Measurements from ENCODE around the gene SOX21. TPM values are rescaled to one million over a fixed set of nuclear protein-coding genes. Genes with fewer than 3 reads are reported as not detected.

The SOX21 gene
- total RNA-seq, 1 donor from 2014 or later: not detected

DNA sequence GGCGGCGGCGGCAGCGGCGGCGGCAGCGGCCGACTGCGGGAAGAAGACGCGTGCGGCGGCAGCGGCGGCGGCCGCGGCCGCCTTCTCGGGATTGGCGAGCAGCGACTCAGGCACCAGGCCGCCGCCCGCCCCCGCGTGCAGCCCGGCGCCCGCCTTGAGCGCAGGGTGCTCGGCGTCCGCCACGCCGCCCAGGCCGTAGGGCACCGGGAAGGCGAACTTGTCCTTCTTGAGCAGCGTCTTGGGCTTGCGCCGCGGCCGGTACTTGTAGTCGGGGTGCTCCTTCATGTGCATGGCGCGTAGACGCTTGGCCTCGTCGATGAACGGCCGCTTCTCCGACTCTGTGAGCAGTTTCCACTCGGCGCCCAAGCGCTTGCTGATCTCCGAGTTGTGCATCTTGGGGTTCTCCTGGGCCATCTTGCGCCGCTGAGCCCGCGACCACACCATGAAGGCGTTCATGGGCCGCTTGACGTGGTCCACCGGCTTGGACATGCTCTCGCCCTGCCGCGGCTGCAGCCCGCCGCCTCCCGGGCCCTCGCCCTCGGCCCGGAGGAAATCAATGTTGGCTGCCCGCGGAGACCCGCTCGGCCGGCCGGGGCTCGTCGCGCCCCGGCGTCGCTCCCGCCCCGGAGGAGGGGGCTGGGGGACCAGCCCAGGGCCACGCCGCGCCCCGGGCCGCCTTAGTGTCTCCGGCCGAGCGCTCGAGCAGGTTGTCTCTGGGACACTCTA, 621 bp downstream of the SOX21 start:
- Mint-ChIP-seq H3K36me3 (ENCODE audit: low read depth) (no peaks in the 10 kb centered on the region), H3K27ac (no peak overlapping the region), H3K9me3 (no peaks in the 10 kb centered on the region), H3K4me3 (no peak overlapping the region), H3K27me3 (peaks cover 66% of the 10 kb centered on the region), H3K4me1 (peaks cover 22% of the 10 kb centered on the region)
- ATAC-seq (ENCODE audit: low read depth): no peak
- TF ChIP-seq, protein P1, sequence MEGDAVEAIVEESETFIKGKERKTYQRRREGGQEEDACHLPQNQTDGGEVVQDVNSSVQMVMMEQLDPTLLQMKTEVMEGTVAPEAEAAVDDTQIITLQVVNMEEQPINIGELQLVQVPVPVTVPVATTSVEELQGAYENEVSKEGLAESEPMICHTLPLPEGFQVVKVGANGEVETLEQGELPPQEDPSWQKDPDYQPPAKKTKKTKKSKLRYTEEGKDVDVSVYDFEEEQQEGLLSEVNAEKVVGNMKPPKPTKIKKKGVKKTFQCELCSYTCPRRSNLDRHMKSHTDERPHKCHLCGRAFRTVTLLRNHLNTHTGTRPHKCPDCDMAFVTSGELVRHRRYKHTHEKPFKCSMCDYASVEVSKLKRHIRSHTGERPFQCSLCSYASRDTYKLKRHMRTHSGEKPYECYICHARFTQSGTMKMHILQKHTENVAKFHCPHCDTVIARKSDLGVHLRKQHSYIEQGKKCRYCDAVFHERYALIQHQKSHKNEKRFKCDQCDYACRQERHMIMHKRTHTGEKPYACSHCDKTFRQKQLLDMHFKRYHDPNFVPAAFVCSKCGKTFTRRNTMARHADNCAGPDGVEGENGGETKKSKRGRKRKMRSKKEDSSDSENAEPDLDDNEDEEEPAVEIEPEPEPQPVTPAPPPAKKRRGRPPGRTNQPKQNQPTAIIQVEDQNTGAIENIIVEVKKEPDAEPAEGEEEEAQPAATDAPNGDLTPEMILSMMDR (IDR thresholded peaks at IDR 0.05): no peak
- intact Hi-C loops (cut with micrococcal nuclease): no loop called here
- DNase-seq: no peak
- CTCF ChIA-PET: no interaction called here
- POLR2A ChIA-PET: no interaction called here

DNA sequence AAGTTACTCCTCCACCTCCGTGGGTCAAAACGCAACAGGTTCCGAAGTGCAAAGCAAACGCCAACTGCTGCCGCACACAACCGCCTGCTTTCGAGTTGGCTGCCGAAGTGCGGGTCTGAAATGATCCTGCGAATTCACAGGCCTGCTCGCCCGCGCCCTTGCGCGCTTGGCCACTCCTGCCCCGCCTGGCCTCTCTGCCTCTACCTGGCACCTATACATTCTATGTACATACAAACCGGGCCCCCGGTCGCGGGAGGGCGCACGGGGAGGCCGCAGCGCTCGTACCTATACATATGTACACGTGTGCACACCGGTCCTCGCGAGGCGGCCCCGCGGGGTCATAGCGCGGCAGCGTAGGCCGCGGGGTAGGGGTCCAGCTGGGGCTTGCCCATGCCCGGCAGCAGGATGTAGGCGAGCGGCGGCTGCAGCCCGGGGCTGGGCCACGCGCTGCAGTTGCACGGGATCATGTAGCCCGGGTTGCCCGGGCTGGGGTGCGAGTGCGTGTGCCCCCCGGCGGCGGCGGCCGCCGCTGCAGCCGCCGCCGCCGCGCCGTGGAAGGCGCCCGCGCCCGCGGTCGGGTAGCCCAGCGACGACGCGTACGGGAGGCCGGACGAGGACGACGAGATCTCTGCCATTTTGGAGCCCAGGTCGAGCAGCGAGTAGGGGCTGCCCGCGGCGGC, 1.3 kb downstream of the SOX21 start:
- Mint-ChIP-seq H3K27me3 (peaks cover 66% of the 10 kb centered on the region), H3K9me3 (no peaks in the 10 kb centered on the region), H3K4me3 (no peak overlapping the region), H3K36me3 (ENCODE audit: low read depth) (no peaks in the 10 kb centered on the region), H3K4me1 (peaks cover 22% of the 10 kb centered on the region), H3K27ac (no peak overlapping the region)
- ChIA-PET POLR2A (no interaction called here), CTCF (no interaction called here)
- ATAC-seq (ENCODE audit: low read depth) (no peak), DNase-seq (no peak)
- intact Hi-C loops (cut with micrococcal nuclease): no loop called here
- TF ChIP-seq, protein P1 (IDR thresholded peaks at IDR 0.05): no peak

DNA sequence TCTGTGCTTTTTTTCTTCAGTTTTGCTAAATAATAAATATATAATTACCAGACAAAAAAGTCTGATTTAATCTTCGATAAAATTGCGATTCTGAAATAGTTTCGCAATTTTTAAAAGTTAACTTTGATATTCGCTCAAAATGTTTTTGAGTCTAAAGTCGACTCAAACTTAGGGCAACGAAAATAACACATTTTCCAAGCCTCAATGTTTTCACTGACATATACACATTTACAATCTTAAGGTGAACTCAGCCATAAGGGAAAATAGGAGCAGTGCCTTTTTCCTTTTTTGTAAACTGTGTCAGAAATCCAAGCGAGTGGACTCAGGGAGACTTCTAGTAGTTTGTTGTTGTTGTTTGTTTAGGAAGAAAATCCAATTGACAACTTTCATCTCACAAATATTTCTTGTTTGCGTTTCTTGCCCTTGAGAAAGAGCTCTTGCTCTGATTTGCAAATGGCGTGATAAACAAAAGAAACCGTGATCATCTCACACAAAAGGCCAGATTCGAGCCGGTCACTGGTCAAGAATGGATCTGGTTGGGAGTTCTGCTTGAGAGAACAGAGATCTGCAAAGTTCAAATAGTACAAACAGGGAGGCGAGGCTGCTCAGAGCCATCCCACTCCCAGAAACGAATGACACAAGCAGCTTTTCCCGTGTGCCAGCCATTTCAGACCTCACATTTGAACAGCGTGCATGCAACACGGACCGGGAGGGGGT, 2.1 kb downstream of the SOX21 start:
- H3K27me3 Mint-ChIP-seq: peaks cover 67% of the 10 kb centered on the region
- H3K4me3 Mint-ChIP-seq: peak overlapping the region; percentile 20
- peaks cover 22% of the 10 kb centered on the region for H3K4me1 Mint-ChIP-seq
- intact Hi-C loops (cut with micrococcal nuclease): no loop called here
- TF ChIP-seq, protein P1 (IDR thresholded peaks at IDR 0.05): no peak
- H3K9me3 Mint-ChIP-seq: no peaks in the 10 kb centered on the region
- H3K36me3 Mint-ChIP-seq (ENCODE audit: low read depth): no peaks in the 10 kb centered on the region
- ChIA-PET POLR2A (no interaction called here), CTCF (no interaction called here)
- H3K27ac Mint-ChIP-seq: no peak overlapping the region
- DNase-seq: no peak
- ATAC-seq (ENCODE audit: low read depth): no peak

DNA sequence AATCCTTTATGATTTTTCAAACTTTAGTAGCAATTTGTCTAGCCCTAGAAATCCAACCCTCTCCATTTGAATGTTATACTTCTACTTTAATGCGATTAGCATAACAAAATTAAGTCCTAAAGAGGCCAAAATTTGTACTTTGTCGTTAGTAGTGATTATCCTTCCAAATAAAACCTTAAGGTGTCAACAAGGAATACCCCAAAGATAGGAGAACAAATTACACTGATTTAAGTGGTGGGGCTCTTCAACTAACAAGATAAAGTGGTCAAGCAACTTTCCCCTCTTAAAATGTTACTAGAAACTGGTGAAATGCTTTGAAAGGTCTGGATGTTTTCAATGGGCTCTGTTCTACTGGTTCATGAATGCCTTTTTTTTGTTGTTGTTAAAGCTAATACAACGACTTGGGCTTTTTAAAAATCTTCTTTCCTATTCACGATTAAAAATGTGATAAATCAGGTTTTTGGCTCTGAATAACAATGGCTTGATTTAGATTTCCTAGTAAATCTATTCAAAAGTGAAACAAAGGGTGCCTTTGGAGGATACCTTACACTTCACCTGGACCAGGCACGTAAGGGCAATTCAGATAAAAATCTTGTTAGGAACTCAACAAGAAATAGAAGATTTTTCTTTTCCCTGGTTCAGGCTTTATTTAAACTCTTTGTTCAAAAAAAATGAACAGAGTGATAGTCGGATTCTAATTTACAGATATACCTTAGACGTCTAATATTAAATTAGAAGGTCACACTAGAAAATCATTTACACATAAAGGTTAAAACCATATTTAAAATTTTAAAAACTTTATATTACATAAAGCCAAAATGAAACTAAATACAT, 3.1 kb downstream of the SOX21 start:
- DNase-seq (no peak), ATAC-seq (ENCODE audit: low read depth) (no peak)
- H3K4me1 Mint-ChIP-seq: peaks cover 22% of the 10 kb centered on the region
- H3K27me3 Mint-ChIP-seq: peaks cover 68% of the 10 kb centered on the region
- H3K9me3 Mint-ChIP-seq: no peaks in the 10 kb centered on the region
- intact Hi-C loops (cut with micrococcal nuclease): no loop called here
- ChIA-PET CTCF (no interaction called here), POLR2A (no interaction called here)
- H3K27ac Mint-ChIP-seq: no peak overlapping the region
- TF ChIP-seq, protein P1 (IDR thresholded peaks at IDR 0.05): no peak
- no peaks in the 10 kb centered on the region for H3K36me3 Mint-ChIP-seq (ENCODE audit: low read depth)
- no peak overlapping the region for H3K4me3 Mint-ChIP-seq

All from activated B cell treated with CpG ODN at 0.5 μM for 24 hours (primary cell).